OCI-LY3 (cell line): Measurements from ENCODE around the gene USP31.

Source experiments
- H2AFZ ChIP-seq: fragments of 200-600, 300-600 bp; shearing (Covaris generic); 2 replicates; pipeline ENCODE4 v1.6.0; 2014; ENCODE audit warnings: antibody characterized with exemption, low read depth, low read length
- H3K27ac ChIP-seq: fragments of 200-600, 300-600 bp; sonication (generic); 2 replicates; pipeline ENCODE4 v1.5.1; 2014; ENCODE audit warnings: mild to moderate bottlenecking, low read length, moderate library complexity, mixed read lengths
- H3K27me3 ChIP-seq: fragments of 200-600, 300-600 bp; sonication (generic); 2 replicates; pipeline ENCODE4 v1.6.1; 2014; ENCODE audit warnings: low read depth, low read length, mixed read lengths
- H3K36me3 ChIP-seq: fragments of 200-600, 300-600 bp; sonication (generic); replicated peaks from 2 replicates; pipeline ENCODE3; 2014; ENCODE audit warnings: low read depth, low read length, mixed read lengths
- H3K4me1 ChIP-seq: fragments of 300-600, 200-600 bp; sonication (generic); 2 replicates; pipeline ENCODE4 v1.6.1; 2014; ENCODE audit warnings: low read length, mixed read lengths
- H3K4me2 ChIP-seq: fragments of 200-600, 300-600 bp; sonication (generic); 2 replicates; pipeline ENCODE4 v1.6.1; 2014; ENCODE audit warnings: low read length, mixed read lengths
- H3K4me3 ChIP-seq: fragments of 300-600, 200-600 bp; sonication (generic); 2 replicates; pipeline ENCODE4 v1.5.1; 2014; ENCODE audit warnings: antibody characterized with exemption, mild to moderate bottlenecking, low read length, moderate library complexity
- H3K79me2 ChIP-seq: fragments of 300-600, 200-600 bp; shearing (Covaris generic); 2 replicates; pipeline ENCODE4 v1.6.1; 2014; ENCODE audit warnings: mild to moderate bottlenecking, low read length, mixed read lengths
- H3K9ac ChIP-seq: fragments of 300-600, 200-600 bp; shearing (Covaris generic); 2 replicates; pipeline ENCODE4 v1.6.0; 2014; ENCODE audit warnings: mild to moderate bottlenecking, low read length, moderate library complexity
- H3K9me3 ChIP-seq: fragments of 200-600, 300-600 bp; shearing (Covaris generic); 2 replicates; pipeline ENCODE4 v1.6.1; 2014; ENCODE audit warnings: low read length, mixed read lengths; ENCODE audit not compliant: insufficient read depth
- H4K20me1 ChIP-seq: fragments of 200-600, 300-600 bp; sonication (generic); 2 replicates; pipeline ENCODE4 v1.6.1; 2016; ENCODE audit warnings: low read length, mixed read lengths; ENCODE audit not compliant: insufficient read depth
- CTCF ChIP-seq: fragments of 200-600, 300-600 bp; sonication (generic); IDR thresholded peaks from 2 replicates; pipeline ENCODE4 v1.5.1; 2014; ENCODE audit warnings: antibody characterized with exemption, low read length, low read depth
- EZH2phosphoT487 ChIP-seq: fragments of 200-600 bp; shearing (Covaris generic); IDR thresholded peaks from 2 replicates; pipeline ENCODE4 v1.6.1; 2018; ENCODE audit warnings: antibody characterized with exemption, mixed run types, low read depth

Gene USP31

GRCh38 chr16:23114131-23114904, 34.9 kb downstream of the USP31 start:
- H3K36me3 ChIP-seq = no peaks in the 10 kb centered on the region
- H3K27ac ChIP-seq = no peak overlapping the region
- H4K20me1 ChIP-seq = 0 out of 2 replicates have a peak, but pooled peaks cover 9% of the 10 kb centered on the region
- H3K4me3 ChIP-seq = no peak overlapping the region
- TF ChIP-seq EZH2phosphoT487 (no peak), CTCF (no peak)
- H3K79me2 ChIP-seq = peaks cover 15% of the 10 kb centered on the region; the same call in 1 of the 2 replicates
- no peaks in the 10 kb centered on the region for H3K27me3 ChIP-seq
- no peaks in the 10 kb centered on the region for H3K4me1 ChIP-seq
- no peak overlapping the region for H3K9ac ChIP-seq
- no peaks in the 10 kb centered on the region for H3K9me3 ChIP-seq
- no peak overlapping the region for H3K4me2 ChIP-seq
- H2AFZ ChIP-seq = no peak overlapping the region

GRCh38 chr16:23113185-23113584, 36.1 kb downstream of the USP31 start:
- Histone ChIP-seq H3K27me3 (no peaks in the 10 kb centered on the region), H3K4me1 (no peaks in the 10 kb centered on the region), H3K4me3 (no peak overlapping the region), H3K9me3 (no peaks in the 10 kb centered on the region), H3K4me2 (no peak overlapping the region), H3K9ac (no peak overlapping the region), H4K20me1 (0 out of 2 replicates have a peak, but pooled peaks cover 9% of the 10 kb centered on the region), H2AFZ (no peak overlapping the region), H3K27ac (no peak overlapping the region), H3K79me2 (peaks cover 9% of the 10 kb centered on the region; the same call in 1 of the 2 replicates), H3K36me3 (no peaks in the 10 kb centered on the region)
- no peak for TF ChIP-seq EZH2phosphoT487
- TF ChIP-seq CTCF = no peak

- H3K79me2 ChIP-seq = peaks cover 9% of the 10 kb centered on the region; the same call in 1 of the 2 replicates
- no peak overlapping the region for H3K9ac ChIP-seq
These were observed 38.9 kb downstream of the USP31 start for GRCh38 chr16:23110257-23110899.

More at GRCh38 chr16:23110257-23110899, 38.9 kb downstream of the USP31 start:
- no peak overlapping the region for H3K27ac ChIP-seq
- H4K20me1 ChIP-seq = 0 out of 2 replicates have a peak, but pooled peaks cover 3% of the 10 kb centered on the region
- H3K27me3 ChIP-seq = no peaks in the 10 kb centered on the region
- no peak overlapping the region for H3K4me3 ChIP-seq
- TF ChIP-seq CTCF = no peak
- no peak for TF ChIP-seq EZH2phosphoT487
- no peaks in the 10 kb centered on the region for H3K4me1 ChIP-seq
- H3K36me3 ChIP-seq = no peaks in the 10 kb centered on the region
- H3K4me2 ChIP-seq = no peak overlapping the region
- H2AFZ ChIP-seq = no peak overlapping the region
- no peaks in the 10 kb centered on the region for H3K9me3 ChIP-seq
